ENCODE data around the gene PEX11G.

GRCh38 chr19:7521551-7522071 lies 32.8 kb upstream of the PEX11G start:
- TF ChIP-seq CTCF (IDR thresholded peaks at IDR 0.05) (no peak), POLR2A (IDR thresholded peaks at IDR 0.05) (no peak), EP300 (IDR thresholded peaks at IDR 0.05) (no peak)
